ENCODE measurements around the gene E2F4. TPM values are rescaled to one million over a fixed set of nuclear protein-coding genes. Genes with fewer than 3 reads are reported as not detected.

The E2F4 gene
- total and polyA plus RNA-seq, 9 of the 15 experiments (the other 6 are each of a cell fraction or from before 2014, with no cell fraction given) = 9.7 to 139 (median 106) TPM

GRCh38 chr16:67183627-67184452, 8.1 kb upstream of the E2F4 start, which contains the start of gene MATCAP1 (continued):
- no peak for TF ChIP-seq SFPQ (IDR thresholded peaks at IDR 0.05; ENCODE audit: low read depth, low read length)
- no peak for TF ChIP-seq ZNF589 (CRISPR knock-in tag; IDR thresholded peaks at IDR 0.05; ENCODE audit: low read depth)
- no peak for TF ChIP-seq GTF2A2 (tag; IDR thresholded peaks at IDR 0.05)
- no peak for TF ChIP-seq MED1 (CRISPR knock-in tag; IDR thresholded peaks at IDR 0.05; ENCODE audit: borderline replicate concordance)
- TF ChIP-seq EWSR1 (IDR thresholded peaks at IDR 0.05; ENCODE audit: borderline replicate concordance, low read depth, partially characterized antibody) = no peak
- peak; percentile 79 for TF ChIP-seq CHD2 (IDR thresholded peaks at IDR 0.05; ENCODE audit: low read depth, low read length)
- peak; percentile 95 for TF ChIP-seq CREB1 (IDR thresholded peaks at IDR 0.05)
- TF ChIP-seq CREB1 (CRISPR knock-in tag; IDR thresholded peaks at IDR 0.05) = peak; percentile 95
- TF ChIP-seq ZNF79 (CRISPR knock-in tag; IDR thresholded peaks at IDR 0.05; ENCODE audit: low read depth) = no peak
- TF ChIP-seq ZNF75A (CRISPR knock-in tag; IDR thresholded peaks at IDR 0.05) = no peak
- no peak for TF ChIP-seq SETDB1 (IDR thresholded peaks at IDR 0.05; ENCODE audit: low read length)
- no peak for TF ChIP-seq AFF4 (CRISPR knock-in tag; IDR thresholded peaks at IDR 0.05)
- TF ChIP-seq NFATC3 (IDR thresholded peaks at IDR 0.05) = no peak
- no peak for TF ChIP-seq LARP7 (IDR thresholded peaks at IDR 0.05)
- no peak for TF ChIP-seq ZNF512 (tag; IDR thresholded peaks at IDR 0.05)
- no peak for TF ChIP-seq KAT8 (IDR thresholded peaks at IDR 0.05; ENCODE audit: low read depth)
- TF ChIP-seq MITF (IDR thresholded peaks at IDR 0.05) = 0 out of 2 replicates have a peak, but pooled peaks have one; percentile 25
- no peak for TF ChIP-seq ZNF696 (CRISPR knock-in tag; conservative IDR thresholded peaks at IDR 0.05)
- no peak for TF ChIP-seq ZC3H4 (CRISPR knock-in tag; IDR thresholded peaks at IDR 0.05; ENCODE audit: borderline replicate concordance)
- no peak for TF ChIP-seq ZNF444 (CRISPR knock-in tag; IDR thresholded peaks at IDR 0.05)
